Measurements from ENCODE around the gene NOL3. TPM values are rescaled to one million over a fixed set of nuclear protein-coding genes. Genes with fewer than 3 reads are reported as not detected.

Gene NOL3
- total and polyA plus RNA-seq, 4 donors, result 3.0 to 18.0 (median 10.7) TPM

DNA sequence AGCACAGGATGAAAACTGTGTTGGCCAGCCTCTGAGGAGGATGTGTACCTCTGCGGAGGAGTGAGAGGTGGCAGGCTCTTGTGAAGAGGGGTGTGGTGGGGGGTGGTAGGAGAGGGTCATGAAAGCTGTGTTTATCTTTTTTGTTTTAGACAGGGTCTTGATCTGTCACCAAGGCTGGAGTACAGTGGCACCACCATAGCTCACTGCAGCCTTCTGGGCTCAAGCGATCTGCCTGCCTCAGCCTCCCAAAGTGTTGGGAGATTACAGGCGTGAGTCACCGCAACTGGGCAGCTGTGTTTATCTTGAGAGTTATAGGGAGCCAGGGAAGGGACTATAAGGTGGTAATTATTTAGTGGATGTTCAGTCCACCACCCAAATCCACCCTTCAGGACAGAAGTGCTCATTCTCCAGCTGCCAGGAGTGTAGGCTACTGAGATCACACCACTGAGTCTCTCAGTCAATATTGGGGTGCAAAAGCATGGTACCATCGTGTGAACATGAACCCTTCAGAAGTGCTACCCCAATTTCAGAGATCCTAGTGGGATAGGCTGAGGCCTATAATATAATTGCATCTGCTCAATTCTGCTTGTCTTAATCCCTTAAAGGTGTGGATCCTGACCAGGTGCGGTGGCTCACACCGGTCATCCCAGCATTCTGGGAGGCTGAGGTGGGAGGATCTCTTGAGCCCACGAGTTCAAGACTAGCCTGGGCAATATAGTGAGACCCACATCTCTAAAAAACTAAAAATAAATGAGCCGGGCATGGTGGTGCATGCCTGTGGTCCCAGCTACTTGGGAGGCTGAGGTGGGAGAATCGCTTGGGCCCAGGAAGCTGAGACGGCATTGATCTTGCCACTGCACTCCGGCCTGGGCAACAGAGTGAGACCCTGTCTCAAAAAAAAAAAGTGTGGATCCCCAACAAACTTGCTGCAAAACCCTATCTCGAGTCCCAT lies 20.4 kb downstream of the NOL3 start:
- H3K4me1 ChIP-seq (ENCODE audit: control insufficient read depth in 4 of 4, insufficient read depth in 4 of 4, low read length in 3 of 4), result peaks cover 8 to 27% (median 23%) of the 10 kb centered on the region in 4 donors
- 81% methylated on average over 13 of the region's 13 CpGs for WGBS
- no peak overlapping the region for H3K9ac ChIP-seq (ENCODE audit: low read depth in 1 of 2, low read length in 2 of 2)
- no peaks in the 10 kb centered on the region for H3K27me3 ChIP-seq (ENCODE audit: control insufficient read depth in 4 of 4, insufficient read depth in 4 of 4, low read length in 3 of 4)
- H3K4me3 ChIP-seq (ENCODE audit: low read depth in 1 of 3, low read length in 3 of 3), result no peak overlapping the region
- H3K36me3 ChIP-seq (ENCODE audit: control insufficient read depth in 4 of 4, insufficient read depth in 3 of 4, low read depth in 1 of 4, low read length in 3 of 4), result peaks cover 6 to 17% (median 12%) of the 10 kb centered on the region in 4 donors
- no peak for DNase-seq (ENCODE audit: low spot score)
- H3K9me3 ChIP-seq (ENCODE audit: control insufficient read depth in 4 of 4, low read length in 3 of 4), result no peaks in the 10 kb centered on the region
- H3K27ac ChIP-seq (ENCODE audit: low read depth in 1 of 2, low read length in 2 of 2), result no peak overlapping the region
- TF ChIP-seq EGR1 (IDR thresholded peaks at IDR 0.05; ENCODE audit: low read depth in 2 of 2) (no peak), RXRA (IDR thresholded peaks at IDR 0.05) (no peak), CTCF (IDR thresholded peaks at IDR 0.05; ENCODE audit: low read depth, low read length, missing input control) (no peak), HNF4A (conservative IDR thresholded peaks at IDR 0.05) (no peak), GABPA (IDR thresholded peaks at IDR 0.05 in 1 of 2, conservative IDR thresholded peaks at IDR 0.05 in 1 of 2) (no peak), HNF4G (IDR thresholded peaks at IDR 0.05) (no peak), RAD21 (IDR thresholded peaks at IDR 0.05) (no peak), FOXA2 (IDR thresholded peaks at IDR 0.05) (no peak), YY1 (IDR thresholded peaks at IDR 0.05) (no peak), MAX (IDR thresholded peaks at IDR 0.05) (no peak), FOXA1 (IDR thresholded peaks at IDR 0.05) (no peak), SP1 (IDR thresholded peaks at IDR 0.05) (no peak)
- TF ChIP-seq, protein P1, sequence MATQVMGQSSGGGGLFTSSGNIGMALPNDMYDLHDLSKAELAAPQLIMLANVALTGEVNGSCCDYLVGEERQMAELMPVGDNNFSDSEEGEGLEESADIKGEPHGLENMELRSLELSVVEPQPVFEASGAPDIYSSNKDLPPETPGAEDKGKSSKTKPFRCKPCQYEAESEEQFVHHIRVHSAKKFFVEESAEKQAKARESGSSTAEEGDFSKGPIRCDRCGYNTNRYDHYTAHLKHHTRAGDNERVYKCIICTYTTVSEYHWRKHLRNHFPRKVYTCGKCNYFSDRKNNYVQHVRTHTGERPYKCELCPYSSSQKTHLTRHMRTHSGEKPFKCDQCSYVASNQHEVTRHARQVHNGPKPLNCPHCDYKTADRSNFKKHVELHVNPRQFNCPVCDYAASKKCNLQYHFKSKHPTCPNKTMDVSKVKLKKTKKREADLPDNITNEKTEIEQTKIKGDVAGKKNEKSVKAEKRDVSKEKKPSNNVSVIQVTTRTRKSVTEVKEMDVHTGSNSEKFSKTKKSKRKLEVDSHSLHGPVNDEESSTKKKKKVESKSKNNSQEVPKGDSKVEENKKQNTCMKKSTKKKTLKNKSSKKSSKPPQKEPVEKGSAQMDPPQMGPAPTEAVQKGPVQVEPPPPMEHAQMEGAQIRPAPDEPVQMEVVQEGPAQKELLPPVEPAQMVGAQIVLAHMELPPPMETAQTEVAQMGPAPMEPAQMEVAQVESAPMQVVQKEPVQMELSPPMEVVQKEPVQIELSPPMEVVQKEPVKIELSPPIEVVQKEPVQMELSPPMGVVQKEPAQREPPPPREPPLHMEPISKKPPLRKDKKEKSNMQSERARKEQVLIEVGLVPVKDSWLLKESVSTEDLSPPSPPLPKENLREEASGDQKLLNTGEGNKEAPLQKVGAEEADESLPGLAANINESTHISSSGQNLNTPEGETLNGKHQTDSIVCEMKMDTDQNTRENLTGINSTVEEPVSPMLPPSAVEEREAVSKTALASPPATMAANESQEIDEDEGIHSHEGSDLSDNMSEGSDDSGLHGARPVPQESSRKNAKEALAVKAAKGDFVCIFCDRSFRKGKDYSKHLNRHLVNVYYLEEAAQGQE (IDR thresholded peaks at IDR 0.05), result no peak
- TF ChIP-seq, protein P2, sequence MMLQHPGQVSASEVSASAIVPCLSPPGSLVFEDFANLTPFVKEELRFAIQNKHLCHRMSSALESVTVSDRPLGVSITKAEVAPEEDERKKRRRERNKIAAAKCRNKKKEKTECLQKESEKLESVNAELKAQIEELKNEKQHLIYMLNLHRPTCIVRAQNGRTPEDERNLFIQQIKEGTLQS (IDR thresholded peaks at IDR 0.05), result no peak
- TF ChIP-seq, protein P3, sequence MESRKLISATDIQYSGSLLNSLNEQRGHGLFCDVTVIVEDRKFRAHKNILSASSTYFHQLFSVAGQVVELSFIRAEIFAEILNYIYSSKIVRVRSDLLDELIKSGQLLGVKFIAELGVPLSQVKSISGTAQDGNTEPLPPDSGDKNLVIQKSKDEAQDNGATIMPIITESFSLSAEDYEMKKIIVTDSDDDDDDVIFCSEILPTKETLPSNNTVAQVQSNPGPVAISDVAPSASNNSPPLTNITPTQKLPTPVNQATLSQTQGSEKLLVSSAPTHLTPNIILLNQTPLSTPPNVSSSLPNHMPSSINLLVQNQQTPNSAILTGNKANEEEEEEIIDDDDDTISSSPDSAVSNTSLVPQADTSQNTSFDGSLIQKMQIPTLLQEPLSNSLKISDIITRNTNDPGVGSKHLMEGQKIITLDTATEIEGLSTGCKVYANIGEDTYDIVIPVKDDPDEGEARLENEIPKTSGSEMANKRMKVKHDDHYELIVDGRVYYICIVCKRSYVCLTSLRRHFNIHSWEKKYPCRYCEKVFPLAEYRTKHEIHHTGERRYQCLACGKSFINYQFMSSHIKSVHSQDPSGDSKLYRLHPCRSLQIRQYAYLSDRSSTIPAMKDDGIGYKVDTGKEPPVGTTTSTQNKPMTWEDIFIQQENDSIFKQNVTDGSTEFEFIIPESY (IDR thresholded peaks at IDR 0.05), result no peak

Data from liver (tissue), 9 donors.